Testis (tissue), 3 donors: Measurements from ENCODE around the gene FAF1. TPM values are rescaled to one million over a fixed set of nuclear protein-coding genes. Genes with fewer than 3 reads are reported as not detected.
"Not testable (repeated sequence)": the region's sequence is repeated elsewhere in the genome, so short reads cannot be mapped to it uniquely, and the experiment has no call there.

ENCODE experiments used
- DNase-seq: peaks from one replicate; pipeline ENCODE4 v3.0.0-alpha.2; 2019
- H3K27ac ChIP-seq, 2 donors: fragments of 200-600 bp; sonication (generic); one replicate each; pipeline ENCODE4 v1.5.1; 2019
- H3K27me3 ChIP-seq: fragments of 200-600 bp; sonication (generic); one replicate; pipeline ENCODE4 v1.5.1; 2019
- H3K36me3 ChIP-seq: fragments of 200-600 bp; sonication (generic); one replicate; pipeline ENCODE4 v1.5.1; 2017; ENCODE audit warnings: low read depth; ENCODE audit errors: missing control alignments
- H3K4me1 ChIP-seq: fragments of 200-600 bp; sonication (generic); one replicate; pipeline ENCODE4 v1.5.1; 2019
- H3K4me3 ChIP-seq, 2 donors: fragments of 200-600 bp; sonication (generic); one replicate each; pipeline ENCODE4 v1.5.1; 2017 to 2019
- H3K9me3 ChIP-seq: fragments of 200-600 bp; sonication (generic); one replicate; pipeline ENCODE4 v1.5.1; 2017
- POLR2A ChIP-seq: fragments of 450-650 bp; IDR thresholded peaks from one replicate; pipeline ENCODE4 v1.6.1; 2017; ENCODE audit warnings: antibody characterized with exemption, mild to moderate bottlenecking, moderate library complexity
- WGBS, 2 donors: methylation state at CpG; one replicate each; pipeline ENCODE4 v1.1.5; 2018; 5-methylcytosine and 5-hydroxymethylcytosine counted together
- intact Hi-C: fragments of 100-400 bp; cut with DNase I; formaldehyde crosslinking; loops from one replicate; pipeline ENCODE4 v1.15.1; 2023; ENCODE audit warnings: low total_unique reads
- polyA plus RNA-seq: library from polyadenylated mRNA; stranded (reverse); fragments of 350-450 nt; fragmentation: Illumina TruSeq; extraction: RNeasy Lipid Tissue Mini Kit (QIAGEN cat#74804); gene quantifications from one replicate; pipeline ENCODE4 v1.2.3, GENCODE V29; 2014; ENCODE audit warnings: low read depth, low replicate concordance; ENCODE audit not compliant: insufficient read depth
- total RNA-seq, 2 donors: library from RNA; depleted of rRNA; stranded (reverse); fragments of >200 nt; gene quantifications; one replicate each; pipeline ENCODE4 v1.2.3, GENCODE V29; 2016
- TF ChIP-seq, protein P1 (sequence below), 3 experiments: fragments of 450-650 bp in 2 of 3; fragments of 200-600 bp in 1 of 3; sonication (generic) in 1 of 3; IDR thresholded peaks; one replicate each; pipeline ENCODE4 v1.5.1; 2016 to 2019; ENCODE audit warnings: antibody characterized with exemption in 3 of 3, mild to moderate bottlenecking in 2 of 3, moderate library complexity in 1 of 3

Gene FAF1
- total and polyA plus RNA-seq, 3 donors from 2014 or later, result 46.5 to 236 (median 61.6) TPM

DNA sequence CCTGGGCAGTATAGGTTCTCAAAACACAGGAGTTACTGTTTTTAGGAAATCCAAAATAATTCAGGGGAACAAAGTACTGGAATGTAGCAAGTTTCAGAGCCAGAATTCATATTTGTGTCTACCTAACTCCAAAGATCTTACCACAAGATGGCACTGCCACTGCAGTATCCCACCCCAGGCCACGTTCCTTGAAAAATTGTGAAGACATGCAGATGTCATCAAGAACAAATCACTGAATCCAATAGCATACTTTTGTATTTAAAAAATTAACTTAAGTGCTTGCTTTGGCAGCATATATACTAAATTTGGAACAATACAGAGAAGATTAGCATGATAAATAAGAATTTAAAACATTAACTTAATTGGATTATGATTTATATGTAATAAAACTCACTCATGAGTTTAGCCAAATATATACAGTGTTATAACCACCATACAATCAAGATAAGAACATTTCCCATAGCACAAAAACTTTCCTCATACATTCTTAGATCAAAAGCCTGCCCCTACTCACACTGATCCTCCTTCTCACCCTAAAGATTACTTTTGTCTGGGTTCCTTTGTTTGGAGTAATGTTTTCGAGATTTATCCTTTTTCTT, 209.9 kb downstream of the FAF1 start:
- H3K36me3 ChIP-seq, result no peaks in the 10 kb centered on the region
- H3K4me3 ChIP-seq, result no peak overlapping the region
- intact Hi-C loops, result no loop called here
- WGBS, 2 donors, result 47 to 50% methylated on average over 2 of the region's 2 CpGs
- no peaks in the 10 kb centered on the region for H3K4me1 ChIP-seq
- DNase-seq, result peak; percentile 23
- no peaks in the 10 kb centered on the region for H3K27me3 ChIP-seq
- no peak for TF ChIP-seq POLR2A
- TF ChIP-seq, protein P1, sequence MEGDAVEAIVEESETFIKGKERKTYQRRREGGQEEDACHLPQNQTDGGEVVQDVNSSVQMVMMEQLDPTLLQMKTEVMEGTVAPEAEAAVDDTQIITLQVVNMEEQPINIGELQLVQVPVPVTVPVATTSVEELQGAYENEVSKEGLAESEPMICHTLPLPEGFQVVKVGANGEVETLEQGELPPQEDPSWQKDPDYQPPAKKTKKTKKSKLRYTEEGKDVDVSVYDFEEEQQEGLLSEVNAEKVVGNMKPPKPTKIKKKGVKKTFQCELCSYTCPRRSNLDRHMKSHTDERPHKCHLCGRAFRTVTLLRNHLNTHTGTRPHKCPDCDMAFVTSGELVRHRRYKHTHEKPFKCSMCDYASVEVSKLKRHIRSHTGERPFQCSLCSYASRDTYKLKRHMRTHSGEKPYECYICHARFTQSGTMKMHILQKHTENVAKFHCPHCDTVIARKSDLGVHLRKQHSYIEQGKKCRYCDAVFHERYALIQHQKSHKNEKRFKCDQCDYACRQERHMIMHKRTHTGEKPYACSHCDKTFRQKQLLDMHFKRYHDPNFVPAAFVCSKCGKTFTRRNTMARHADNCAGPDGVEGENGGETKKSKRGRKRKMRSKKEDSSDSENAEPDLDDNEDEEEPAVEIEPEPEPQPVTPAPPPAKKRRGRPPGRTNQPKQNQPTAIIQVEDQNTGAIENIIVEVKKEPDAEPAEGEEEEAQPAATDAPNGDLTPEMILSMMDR (IDR thresholded peaks at IDR 0.05), result peak in 1 of 3 experiments; percentile 26
- no peak overlapping the region for H3K27ac ChIP-seq
- H3K9me3 ChIP-seq, result no peaks in the 10 kb centered on the region

DNA sequence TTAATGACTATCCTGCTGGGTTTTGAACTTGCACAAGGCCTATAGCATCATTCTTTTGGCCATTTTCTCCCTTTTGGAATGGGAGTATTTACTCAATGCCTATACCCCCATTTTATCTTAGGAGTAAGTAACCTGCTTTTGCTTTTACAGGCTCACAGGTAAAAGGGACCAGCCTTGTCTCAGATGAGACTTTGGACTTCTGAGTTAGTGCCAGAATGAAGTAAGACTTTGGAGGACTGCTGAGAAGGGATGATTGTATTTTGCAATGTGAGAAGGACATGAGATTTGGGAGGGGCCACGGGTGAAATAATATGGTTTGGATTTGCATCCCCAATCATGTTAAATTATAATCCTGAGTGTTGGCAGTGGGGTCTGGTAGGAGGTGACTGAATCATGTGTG, 212.7 kb downstream of the FAF1 start:
- Histone ChIP-seq H3K4me3 (no peak overlapping the region), H3K27me3 (no peaks in the 10 kb centered on the region), H3K4me1 (no peaks in the 10 kb centered on the region), H3K27ac (no peak overlapping the region), H3K36me3 (no peaks in the 10 kb centered on the region), H3K9me3 (no peaks in the 10 kb centered on the region)
- no peak for TF ChIP-seq POLR2A
- TF ChIP-seq, protein P1 (IDR thresholded peaks at IDR 0.05), result no peak
- intact Hi-C loops, result no loop called here
- no peak for DNase-seq
- 96 to 100% methylated on average over 1 of the region's 1 CpG for WGBS, 2 donors

DNA sequence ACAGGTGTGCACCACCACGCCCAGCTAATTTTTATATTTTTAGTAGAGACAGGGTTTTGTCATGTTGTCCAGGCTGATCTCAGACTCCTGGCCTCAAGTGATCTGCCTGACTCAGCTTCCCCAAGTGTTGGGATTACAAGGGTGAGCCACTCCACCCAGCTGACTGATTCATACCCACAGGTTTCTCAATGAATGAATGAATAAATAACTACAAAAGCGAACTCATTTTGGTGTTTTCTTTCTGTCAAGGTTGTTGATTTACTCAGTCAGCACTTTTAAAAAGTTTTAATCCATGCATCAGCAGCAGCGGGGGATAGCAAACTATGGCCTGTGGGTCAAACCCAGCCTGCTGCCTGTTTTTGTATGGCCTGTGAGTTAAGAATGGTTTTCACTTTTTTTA, 217.5 kb downstream of the FAF1 start:
- no peak for DNase-seq
- Histone ChIP-seq H3K27ac (no peak overlapping the region), H3K9me3 (no peaks in the 10 kb centered on the region), H3K4me1 (no peaks in the 10 kb centered on the region), H3K4me3 (no peak overlapping the region), H3K36me3 (no peaks in the 10 kb centered on the region), H3K27me3 (no peaks in the 10 kb centered on the region)
- whole genome bisulfite sequencing, 2 donors, result 95 to 96% methylated on average over 3 of the region's 3 CpGs
- intact Hi-C loops, result no loop called here
- TF ChIP-seq, protein P1 (IDR thresholded peaks at IDR 0.05), result no peak

DNA sequence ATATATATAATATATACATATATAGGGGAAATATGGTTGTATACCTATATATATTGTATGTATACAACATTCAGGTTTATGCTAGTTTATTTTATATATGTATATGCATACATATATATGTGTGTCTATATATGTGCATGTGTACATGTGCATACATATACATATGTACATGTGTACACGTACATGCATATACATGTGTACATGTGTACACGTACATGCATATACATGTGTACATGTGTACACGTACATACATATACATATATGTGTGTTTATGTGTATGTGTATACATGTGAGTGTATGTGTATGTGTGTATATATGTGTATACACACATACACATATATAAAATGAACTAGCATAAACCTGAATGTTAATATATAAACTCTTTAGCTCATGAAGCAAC, 220.9 kb downstream of the FAF1 start:
- Histone ChIP-seq H3K36me3 (no peaks in the 10 kb centered on the region), H3K27ac (no peak overlapping the region), H3K27me3 (no peaks in the 10 kb centered on the region), H3K4me1 (no peaks in the 10 kb centered on the region), H3K9me3 (no peaks in the 10 kb centered on the region), H3K4me3 (no peak overlapping the region)
- intact Hi-C loops, result no loop called here
- DNase-seq, result no peak
- TF ChIP-seq, protein P1 (IDR thresholded peaks at IDR 0.05), result no peak
- TF ChIP-seq POLR2A, result no peak
- WGBS, 2 donors, result 90 to 94% methylated on average over 3 of the region's 3 CpGs

DNA sequence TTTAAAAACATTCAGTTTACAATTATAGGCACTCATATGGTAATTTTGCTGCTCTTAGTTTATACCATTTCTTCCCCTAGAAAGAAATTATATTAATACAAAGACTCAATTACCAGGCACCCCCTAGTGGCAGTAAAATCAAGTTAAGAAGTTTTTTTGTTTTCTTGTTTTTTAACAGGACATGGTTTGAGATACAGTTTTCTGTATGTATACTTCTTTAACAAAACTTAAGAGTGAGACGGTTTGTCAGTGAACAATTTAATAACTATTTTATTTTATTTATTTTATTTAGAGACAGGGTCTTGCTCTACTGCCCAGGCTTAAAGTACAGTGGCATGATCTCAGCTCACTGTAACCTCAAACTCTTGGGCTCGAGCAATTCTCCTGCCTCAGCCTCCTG, 224.6 kb downstream of the FAF1 start:
- Histone ChIP-seq H3K9me3 (no peaks in the 10 kb centered on the region), H3K4me1 (no peaks in the 10 kb centered on the region), H3K27me3 (no peaks in the 10 kb centered on the region), H3K36me3 (no peaks in the 10 kb centered on the region), H3K27ac (no peak overlapping the region), H3K4me3 (no peak overlapping the region)
- 80 to 89% methylated on average over 2 of the region's 2 CpGs for WGBS, 2 donors
- DNase-seq, result no peak
- intact Hi-C loops, result no loop called here
- TF ChIP-seq, protein P1 (IDR thresholded peaks at IDR 0.05), result peak in 1 of 3 experiments; percentile 73
- no peak for TF ChIP-seq POLR2A

DNA sequence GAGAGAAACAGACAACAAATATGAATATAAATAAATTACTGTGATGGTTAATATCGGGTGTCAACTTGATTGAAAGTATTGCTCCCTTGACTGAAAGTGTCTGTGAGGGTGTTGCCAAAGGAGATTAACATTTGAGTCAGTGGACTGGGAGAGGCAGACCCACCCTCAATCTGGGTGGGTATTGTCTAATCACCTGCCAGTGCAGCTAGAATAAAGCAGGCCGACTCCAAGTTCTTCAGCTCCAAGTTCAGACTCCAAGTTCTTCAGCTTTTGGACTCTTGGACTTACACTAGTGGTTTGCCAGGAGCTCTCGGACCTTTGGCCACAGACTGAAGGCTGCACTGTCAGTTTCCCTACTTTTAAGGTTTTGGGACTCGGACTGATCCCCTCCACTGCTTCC, 232.5 kb downstream of the FAF1 start:
- intact Hi-C loops, H3K9me3 ChIP-seq, H3K27ac ChIP-seq, H3K4me1 ChIP-seq, H3K27me3 ChIP-seq, H3K36me3 ChIP-seq, H3K4me3 ChIP-seq, DNase-seq: not testable (repeated sequence)
- 94 to 95% methylated on average over 4 of the region's 4 CpGs for WGBS, 2 donors
